Measurements from ENCODE around the gene CDH24. TPM values are rescaled to one million over a fixed set of nuclear protein-coding genes. Genes with fewer than 3 reads are reported as not detected.

Gene CDH24
- polyA plus RNA-seq, 2 of the 4 experiments (the other 2 are of a cell fraction), result 4.8 to 5.1 TPM

- H3K4me3 ChIP-seq, result peak overlapping the region; percentile 58
- peaks cover 27% of the 10 kb centered on the region for H3K4me1 ChIP-seq
- no peak for ATAC-seq
- no peak for DNase-seq (ENCODE audit: low read depth in 1 of 2, low spot score in 1 of 2)
- no peak for FAIRE-seq
- peak overlapping the region; percentile 91 for H3K4me2 ChIP-seq
- CTCF ChIA-PET, result interaction anchor here (1.3 to 4.1 kb wide), 3 partner anchors 12 to 47 kb away, joined by 5 to 73 read pairs (median 64); partner anchors contain the start of gene CDH24
- WGBS (ENCODE audit: missing lambda C conversion rate), result 26% methylated on average over 8 of the region's 8 CpGs
- no peak for TF ChIP-seq FOXS1 (CRISPR knock-in tag; IDR thresholded peaks at IDR 0.05)
- no peak for TF ChIP-seq HMGXB4 (CRISPR knock-in tag; IDR thresholded peaks at IDR 0.05; ENCODE audit: borderline replicate concordance)
- no peak for TF ChIP-seq ZNF302 (CRISPR knock-in tag; IDR thresholded peaks at IDR 0.05)
- TF ChIP-seq SMC3 (IDR thresholded peaks at IDR 0.05), result no peak
- no peak for TF ChIP-seq ZC3H11A (IDR thresholded peaks at IDR 0.05)
- TF ChIP-seq GATA3 (IDR thresholded peaks at IDR 0.05; ENCODE audit: borderline replicate concordance), result no peak
- no peak for TF ChIP-seq HOXA7 (CRISPR knock-in tag; IDR thresholded peaks at IDR 0.05)
- no peak for TF ChIP-seq JUN (IDR thresholded peaks at IDR 0.05)
- TF ChIP-seq ATOH8 (CRISPR knock-in tag; IDR thresholded peaks at IDR 0.05; ENCODE audit: low read depth), result no peak
- TF ChIP-seq ZFP36 (IDR thresholded peaks at IDR 0.05; ENCODE audit: borderline replicate concordance, partially characterized antibody), result no peak
- no peak for TF ChIP-seq JUNB (IDR thresholded peaks at IDR 0.05)
- no peak for TF ChIP-seq REST (IDR thresholded peaks at IDR 0.05)
- TF ChIP-seq, protein P1, sequence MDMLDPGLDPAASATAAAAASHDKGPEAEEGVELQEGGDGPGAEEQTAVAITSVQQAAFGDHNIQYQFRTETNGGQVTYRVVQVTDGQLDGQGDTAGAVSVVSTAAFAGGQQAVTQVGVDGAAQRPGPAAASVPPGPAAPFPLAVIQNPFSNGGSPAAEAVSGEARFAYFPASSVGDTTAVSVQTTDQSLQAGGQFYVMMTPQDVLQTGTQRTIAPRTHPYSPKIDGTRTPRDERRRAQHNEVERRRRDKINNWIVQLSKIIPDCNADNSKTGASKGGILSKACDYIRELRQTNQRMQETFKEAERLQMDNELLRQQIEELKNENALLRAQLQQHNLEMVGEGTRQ (IDR thresholded peaks at IDR 0.05), result no peak
- no peak for TF ChIP-seq HOXB13 (CRISPR knock-in tag; IDR thresholded peaks at IDR 0.05; ENCODE audit: low read depth)
- POLR2A ChIA-PET, result no interaction called here
- H3K9me3 ChIP-seq, result no peaks in the 10 kb centered on the region
- H3K27ac ChIP-seq, result peak overlapping the region; percentile 88 to 93
Observed at GRCh38 chr14:23009483-23009938, 47.8 kb downstream of the CDH24 start.

- H3K9me3 ChIP-seq, result no peaks in the 10 kb centered on the region
- POLR2A ChIA-PET, result interaction anchor here (0.7 kb wide), 1 partner anchor 15 kb away, joined by 4 read pairs; no protein-coding TSS in a partner anchor
- peak overlapping the region; percentile 91 for H3K4me2 ChIP-seq
- H3K4me1 ChIP-seq, result peaks cover 27% of the 10 kb centered on the region
- no peak for TF ChIP-seq HEYL (CRISPR knock-in tag; IDR thresholded peaks at IDR 0.05)
- TF ChIP-seq JUNB (IDR thresholded peaks at IDR 0.05), result no peak
- TF ChIP-seq EHMT2 (IDR thresholded peaks at IDR 0.05; ENCODE audit: low read depth), result no peak
- TF ChIP-seq HOXA7 (CRISPR knock-in tag; IDR thresholded peaks at IDR 0.05), result no peak
- no peak for TF ChIP-seq PBX3 (IDR thresholded peaks at IDR 0.05)
- TF ChIP-seq EHF (CRISPR knock-in tag; IDR thresholded peaks at IDR 0.05), result no peak
- no peak for TF ChIP-seq TFCP2L1 (CRISPR knock-in tag; IDR thresholded peaks at IDR 0.05)
- no peak for TF ChIP-seq HOXB13 (CRISPR knock-in tag; IDR thresholded peaks at IDR 0.05; ENCODE audit: low read depth)
- TF ChIP-seq, protein P1 (IDR thresholded peaks at IDR 0.05), result no peak
- TF ChIP-seq MAFK (IDR thresholded peaks at IDR 0.05; ENCODE audit: partially characterized antibody), result no peak
- TF ChIP-seq RNF2 (IDR thresholded peaks at IDR 0.05; ENCODE audit: borderline replicate concordance, low read depth), result no peak
- no peak for TF ChIP-seq NPAS2 (CRISPR knock-in tag; IDR thresholded peaks at IDR 0.05; ENCODE audit: borderline replicate concordance)
- no peak for TF ChIP-seq ESRRA (IDR thresholded peaks at IDR 0.05; ENCODE audit: borderline replicate concordance, low read length)
- no peak for TF ChIP-seq CBX2 (IDR thresholded peaks at IDR 0.05; ENCODE audit: borderline replicate concordance, low read depth)
- peak overlapping the region in 1 of 2 experiments; percentile 3; a peak in 1 of 6 replicates for H3K27ac ChIP-seq
- FAIRE-seq, result no peak
- DNase-seq (ENCODE audit: low read depth in 1 of 2, low spot score in 1 of 2), result no peak
- 70% methylated on average over 3 of the region's 3 CpGs for WGBS (ENCODE audit: missing lambda C conversion rate)
- no peak overlapping the region for H3K4me3 ChIP-seq
- CTCF ChIA-PET, result interaction anchor here (1.3 to 4.1 kb wide), 4 partner anchors 13 to 48 kb away, joined by 5 to 73 read pairs (median 62); partner anchors contain the start of gene CDH24
- ATAC-seq, result no peak
Observed at GRCh38 chr14:23008831-23009230, 48.5 kb downstream of the CDH24 start.

Measured in A549 (cell line).